Measurements from ENCODE around the gene TUBB4B.

DNA sequence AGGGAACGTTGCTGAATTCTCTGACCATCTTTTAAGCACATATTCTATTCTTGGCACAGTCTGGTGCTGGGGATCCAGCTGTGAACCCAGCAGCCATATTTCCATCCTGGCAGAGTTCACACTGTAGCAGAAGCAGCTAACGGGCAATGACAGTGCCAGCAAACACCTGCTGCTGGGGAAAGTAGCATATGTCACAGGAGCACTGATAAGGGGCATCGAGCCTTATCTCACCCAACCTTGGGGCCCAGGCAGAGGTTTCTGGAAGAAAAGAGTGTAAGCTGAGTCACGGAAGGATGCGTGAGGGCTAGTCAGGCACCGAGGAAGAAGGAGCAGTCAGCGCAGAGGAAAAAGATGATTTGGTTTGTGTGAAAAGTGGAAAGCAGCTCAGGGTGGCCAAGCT is 34.5 kb upstream of the TUBB4B start:
- TF ChIP-seq POLR2A (IDR thresholded peaks at IDR 0.05; ENCODE audit: low read length) = no peak
- TF ChIP-seq, protein P1, sequence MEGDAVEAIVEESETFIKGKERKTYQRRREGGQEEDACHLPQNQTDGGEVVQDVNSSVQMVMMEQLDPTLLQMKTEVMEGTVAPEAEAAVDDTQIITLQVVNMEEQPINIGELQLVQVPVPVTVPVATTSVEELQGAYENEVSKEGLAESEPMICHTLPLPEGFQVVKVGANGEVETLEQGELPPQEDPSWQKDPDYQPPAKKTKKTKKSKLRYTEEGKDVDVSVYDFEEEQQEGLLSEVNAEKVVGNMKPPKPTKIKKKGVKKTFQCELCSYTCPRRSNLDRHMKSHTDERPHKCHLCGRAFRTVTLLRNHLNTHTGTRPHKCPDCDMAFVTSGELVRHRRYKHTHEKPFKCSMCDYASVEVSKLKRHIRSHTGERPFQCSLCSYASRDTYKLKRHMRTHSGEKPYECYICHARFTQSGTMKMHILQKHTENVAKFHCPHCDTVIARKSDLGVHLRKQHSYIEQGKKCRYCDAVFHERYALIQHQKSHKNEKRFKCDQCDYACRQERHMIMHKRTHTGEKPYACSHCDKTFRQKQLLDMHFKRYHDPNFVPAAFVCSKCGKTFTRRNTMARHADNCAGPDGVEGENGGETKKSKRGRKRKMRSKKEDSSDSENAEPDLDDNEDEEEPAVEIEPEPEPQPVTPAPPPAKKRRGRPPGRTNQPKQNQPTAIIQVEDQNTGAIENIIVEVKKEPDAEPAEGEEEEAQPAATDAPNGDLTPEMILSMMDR (IDR thresholded peaks at IDR 0.05) = no peak
- no peak for TF ChIP-seq CHD4 (IDR thresholded peaks at IDR 0.05; ENCODE audit: borderline replicate concordance)
- no peak for TF ChIP-seq KDM1A (IDR thresholded peaks at IDR 0.05; ENCODE audit: low read depth)
- TF ChIP-seq RAD21 (conservative IDR thresholded peaks at IDR 0.05 in 1 of 2, IDR thresholded peaks at IDR 0.05 in 1 of 2) = no peak
- no peak for TF ChIP-seq MAFK (IDR thresholded peaks at IDR 0.05; ENCODE audit: partially characterized antibody)

Measured in A549 (cell line).